IPS-11a (cell line): ENCODE data around the gene RAB44.
"Not testable (repeated sequence)": the region's sequence is repeated elsewhere in the genome, so short reads cannot be mapped to it uniquely, and the experiment has no call there.

Experiments
- H3K4me3 ChIP-seq: one replicate; pipeline ENCODE4 v1.5.1; 2013; ENCODE audit warnings: low read depth, low read length, control low read depth

The RAB44 gene

DNA sequence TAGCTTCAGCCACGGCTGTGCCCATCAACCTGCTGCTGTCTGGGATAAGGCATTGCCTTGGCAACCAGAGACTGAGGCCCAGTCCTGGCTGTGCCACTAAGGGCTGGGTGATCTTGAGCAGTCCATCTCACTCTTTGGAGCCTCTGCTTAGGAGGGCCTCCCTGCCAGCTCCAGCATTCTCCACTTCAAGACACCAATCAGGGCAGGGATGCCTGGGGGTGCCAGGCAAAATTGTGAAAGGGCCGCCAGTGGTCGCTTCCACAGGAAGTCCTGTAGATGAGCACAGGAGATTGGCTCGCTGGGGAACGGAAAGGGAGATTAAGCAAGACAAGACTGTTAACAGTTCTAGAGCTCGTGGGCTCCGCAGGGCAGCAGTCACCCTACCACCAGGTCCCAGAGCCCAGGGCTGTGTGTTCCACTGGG lies at the start of gene RAB44:
Gene RAB44 (plus strand): TSS at position 346 of the 423 bp plus-strand sequence. CDS start 6,410 bp downstream, outside the sequence.
- H3K4me3 ChIP-seq: no peak within 1 kb of the TSS

- H3K4me3 ChIP-seq: no peak overlapping the region
These were observed 48.5 kb upstream of the RAB44 start for GRCh38 chr6:36649086-36649485.

DNA sequence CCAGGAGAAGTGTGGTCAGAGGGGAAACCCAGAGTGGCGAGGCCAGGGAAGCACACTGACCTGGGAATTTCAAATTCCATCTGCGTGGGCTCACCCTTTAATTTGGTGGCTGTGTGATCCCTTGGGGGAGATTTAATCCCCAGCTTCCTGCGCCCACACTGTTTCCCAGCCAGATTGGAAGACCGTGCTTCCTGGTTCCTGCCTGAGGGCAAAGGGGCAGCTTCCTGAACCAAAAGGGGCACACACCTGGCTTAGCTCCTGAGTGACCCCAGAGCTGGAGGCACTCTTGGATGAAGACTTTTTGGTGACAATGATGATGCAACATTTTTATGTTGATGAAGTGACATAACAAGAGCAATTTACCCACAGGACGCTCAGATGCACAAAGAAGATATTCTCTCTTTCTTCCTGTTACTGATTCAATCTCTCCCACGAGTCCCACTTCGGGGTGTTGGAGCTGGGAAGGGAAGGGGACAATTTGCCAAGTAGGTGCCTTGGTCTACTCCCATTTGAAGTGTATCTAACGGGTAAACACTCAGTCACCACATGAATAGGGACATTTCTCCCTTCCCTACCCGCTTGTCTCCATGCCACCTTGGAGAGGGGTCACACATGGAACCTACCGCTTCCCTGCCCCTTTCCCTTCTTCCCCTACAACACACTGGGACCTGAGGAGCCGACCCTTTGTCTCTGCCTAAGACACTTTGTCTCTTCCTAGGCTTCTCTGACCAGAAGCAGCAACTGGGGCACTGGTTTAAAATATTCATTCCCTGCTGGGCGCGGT lies 47.7 kb upstream of the RAB44 start:
- H3K4me3 ChIP-seq: no peak overlapping the region

- H3K4me3 ChIP-seq: no peak overlapping the region
These were observed 46.7 kb upstream of the RAB44 start for GRCh38 chr6:36650848-36651478.

DNA sequence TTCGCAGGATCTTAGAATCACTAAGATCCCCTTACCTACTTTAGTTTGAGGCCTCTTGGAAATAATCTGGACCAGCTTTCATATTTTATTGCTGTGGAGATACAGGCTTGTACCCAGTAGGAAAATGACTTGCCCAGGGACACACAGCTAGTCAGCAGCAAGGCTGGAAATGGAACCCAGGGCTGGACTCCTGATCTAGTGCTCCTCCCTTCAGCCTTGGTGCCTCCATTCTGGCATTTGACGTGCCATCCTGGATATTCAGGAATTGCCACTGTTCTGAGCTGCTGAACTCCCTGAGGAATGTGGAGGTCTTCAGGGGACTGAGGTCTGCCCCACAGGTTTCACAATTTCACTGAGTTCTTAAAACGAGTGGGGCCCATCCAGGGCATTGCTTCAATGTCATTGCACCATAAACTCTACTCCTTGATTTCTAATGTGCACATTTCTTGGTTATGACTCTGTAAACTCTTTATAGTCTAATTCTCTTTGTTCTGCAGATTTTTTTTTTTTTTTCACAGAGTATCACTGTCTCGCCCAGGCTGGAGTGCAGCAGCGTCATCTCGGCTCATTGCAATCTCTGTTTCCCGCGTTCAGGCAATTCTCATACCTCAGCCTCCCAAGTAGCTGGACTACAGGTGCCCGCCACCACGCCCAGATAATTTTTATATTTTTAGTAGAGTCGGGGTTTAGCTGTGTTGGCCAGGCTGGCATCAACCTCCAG lies 45.8 kb upstream of the RAB44 start:
- H3K4me3 ChIP-seq: no peak overlapping the region

DNA sequence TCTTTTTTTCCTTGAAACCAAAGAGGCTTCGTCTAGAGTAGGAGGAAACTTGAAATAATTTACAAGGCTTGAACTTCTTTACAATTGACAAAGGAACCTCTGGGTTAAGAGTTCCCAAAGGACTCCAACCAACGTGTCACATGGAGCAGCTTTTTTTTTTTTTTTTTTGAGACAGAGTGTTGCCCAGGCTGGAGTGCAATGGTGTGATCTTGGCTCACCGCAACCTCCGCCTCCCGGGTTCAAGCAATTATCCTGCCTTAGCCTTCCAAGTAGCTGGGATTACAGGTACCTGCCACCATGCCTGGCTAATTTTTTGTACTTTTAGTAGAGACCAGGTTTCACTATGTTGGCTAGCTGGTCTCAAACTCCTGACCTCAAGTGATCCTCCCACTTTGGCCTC lies 43.2 kb upstream of the RAB44 start:
- not testable (repeated sequence) for H3K4me3 ChIP-seq

- H3K4me3 ChIP-seq: no peak overlapping the region
These were observed 42.4 kb upstream of the RAB44 start for GRCh38 chr6:36655085-36655724.

GRCh38 chr6:36656441-36656840 lies 41.2 kb upstream of the RAB44 start:
- no peak overlapping the region for H3K4me3 ChIP-seq

DNA sequence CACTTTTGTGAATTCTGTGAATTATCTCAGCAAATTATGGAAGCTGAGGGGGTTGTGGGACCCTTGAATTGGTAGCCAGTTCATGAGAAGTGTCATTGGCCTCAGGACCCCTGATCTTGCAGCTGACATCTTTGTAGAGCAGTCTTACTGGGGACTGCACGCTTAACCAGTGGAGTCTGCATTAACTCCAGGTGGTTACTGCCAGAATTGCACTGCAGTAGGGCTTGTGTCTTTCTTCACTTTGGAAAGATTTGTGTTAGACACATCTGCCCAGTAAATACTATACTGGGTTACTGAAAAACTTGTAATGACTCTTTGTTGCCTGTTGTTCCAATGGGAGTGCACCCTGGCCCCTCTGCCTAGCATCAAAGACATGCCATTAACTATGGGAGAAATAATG lies 40.4 kb upstream of the RAB44 start:
- H3K4me3 ChIP-seq: no peak overlapping the region

DNA sequence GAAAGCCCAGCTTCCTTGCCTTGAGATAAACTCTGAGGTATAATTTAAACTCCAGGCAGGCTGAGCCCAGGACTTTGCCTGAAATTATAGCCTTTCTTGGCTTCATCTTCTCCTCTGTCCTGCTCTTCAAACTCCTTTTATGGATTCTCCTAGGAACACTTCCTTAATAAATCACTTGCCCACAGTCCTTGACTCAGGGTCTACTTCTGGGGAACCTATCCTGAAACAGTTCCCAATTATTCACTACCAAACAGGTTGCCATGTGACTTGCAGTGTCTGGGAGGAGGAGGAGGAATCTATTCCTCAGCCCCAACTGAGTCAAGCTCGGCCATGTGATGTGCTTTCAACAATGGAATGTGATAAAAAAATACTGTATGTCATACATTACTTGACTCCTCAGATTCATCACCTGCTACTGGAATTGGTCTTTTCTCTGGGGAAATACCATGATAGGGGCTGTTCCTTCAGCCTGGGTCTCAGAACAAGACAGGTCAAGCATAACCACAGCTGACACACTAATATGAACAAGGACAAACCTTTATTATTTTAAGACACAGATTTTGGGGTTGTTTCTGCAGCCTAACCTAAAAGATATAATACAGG lies 39.6 kb upstream of the RAB44 start:
- H3K4me3 ChIP-seq: no peak overlapping the region

GRCh38 chr6:36659271-36659670 lies 38.4 kb upstream of the RAB44 start:
- H3K4me3 ChIP-seq: no peak overlapping the region

DNA sequence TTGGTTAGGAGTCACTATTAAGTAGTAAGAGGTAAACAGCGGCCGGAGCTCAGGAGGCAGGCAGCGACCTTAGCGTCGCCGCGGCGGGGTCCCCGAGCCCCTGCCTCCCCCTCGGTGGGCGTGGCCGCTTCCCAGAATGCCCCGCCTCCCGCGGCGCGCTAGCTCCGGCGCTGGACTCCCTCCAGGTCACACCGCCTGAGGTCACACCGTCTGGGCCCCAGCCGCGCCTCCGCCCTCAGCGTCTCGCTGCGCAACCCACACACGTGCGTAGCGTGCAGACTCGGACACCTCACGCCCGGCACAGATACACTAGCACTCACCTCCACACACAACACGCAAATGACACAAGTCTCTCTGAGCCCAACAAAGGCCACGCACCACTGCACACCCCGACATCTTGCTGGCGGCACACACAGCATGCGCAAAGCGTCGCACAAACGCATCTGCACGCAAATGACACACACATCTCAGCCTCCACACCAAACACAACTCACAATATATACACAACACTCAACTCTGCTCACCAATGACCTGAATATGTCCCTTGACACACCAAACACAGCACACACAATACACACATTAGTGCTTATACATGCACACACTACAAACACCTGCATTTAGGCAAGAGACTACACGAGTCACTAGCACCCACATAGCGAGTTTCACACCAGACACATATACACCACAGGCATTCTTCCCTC lies 36.7 kb upstream of the RAB44 start:
- peak overlapping the region; percentile 4 for H3K4me3 ChIP-seq

DNA sequence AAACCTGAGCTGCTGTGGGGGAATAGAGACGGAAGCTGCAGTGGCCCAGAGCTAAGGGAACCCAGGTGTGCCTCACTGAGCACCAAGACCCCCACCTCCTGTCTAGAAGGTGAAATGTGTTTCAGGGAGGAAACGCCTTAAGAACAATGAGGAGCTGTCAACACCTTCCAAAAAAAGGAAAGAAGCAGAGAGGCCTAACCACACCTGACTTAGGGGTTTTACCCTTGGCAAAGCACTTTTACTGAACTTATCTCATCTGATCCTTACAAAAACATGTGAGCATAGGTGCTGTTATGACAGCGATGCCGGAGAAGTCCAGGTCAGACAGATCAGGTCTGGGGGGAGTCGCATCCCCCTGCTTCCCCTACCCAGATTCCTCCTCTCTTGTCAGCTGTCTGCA lies 35.2 kb upstream of the RAB44 start:
- H3K4me3 ChIP-seq: no peak overlapping the region

DNA sequence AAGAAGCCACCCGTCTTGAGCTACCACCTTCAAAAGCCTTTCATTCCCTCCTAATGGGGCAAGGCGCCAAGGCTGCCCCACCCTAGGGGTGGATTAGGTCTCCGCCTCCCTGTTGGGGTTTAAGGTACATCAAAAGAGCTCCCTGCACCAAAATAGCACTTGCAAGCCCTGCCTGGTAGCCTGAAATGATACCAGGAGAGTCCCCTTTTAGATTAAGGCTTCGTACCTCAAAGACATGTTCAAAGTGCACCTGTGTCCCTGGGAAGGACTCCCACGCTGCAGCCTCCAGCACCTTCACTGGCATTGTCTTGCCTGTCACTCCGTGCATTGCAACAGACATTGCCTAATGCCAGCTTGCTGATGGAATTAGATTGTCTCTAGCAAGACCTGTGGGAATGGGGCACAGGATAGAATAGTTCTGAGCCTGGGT lies 34.8 kb upstream of the RAB44 start:
- no peak overlapping the region for H3K4me3 ChIP-seq

DNA sequence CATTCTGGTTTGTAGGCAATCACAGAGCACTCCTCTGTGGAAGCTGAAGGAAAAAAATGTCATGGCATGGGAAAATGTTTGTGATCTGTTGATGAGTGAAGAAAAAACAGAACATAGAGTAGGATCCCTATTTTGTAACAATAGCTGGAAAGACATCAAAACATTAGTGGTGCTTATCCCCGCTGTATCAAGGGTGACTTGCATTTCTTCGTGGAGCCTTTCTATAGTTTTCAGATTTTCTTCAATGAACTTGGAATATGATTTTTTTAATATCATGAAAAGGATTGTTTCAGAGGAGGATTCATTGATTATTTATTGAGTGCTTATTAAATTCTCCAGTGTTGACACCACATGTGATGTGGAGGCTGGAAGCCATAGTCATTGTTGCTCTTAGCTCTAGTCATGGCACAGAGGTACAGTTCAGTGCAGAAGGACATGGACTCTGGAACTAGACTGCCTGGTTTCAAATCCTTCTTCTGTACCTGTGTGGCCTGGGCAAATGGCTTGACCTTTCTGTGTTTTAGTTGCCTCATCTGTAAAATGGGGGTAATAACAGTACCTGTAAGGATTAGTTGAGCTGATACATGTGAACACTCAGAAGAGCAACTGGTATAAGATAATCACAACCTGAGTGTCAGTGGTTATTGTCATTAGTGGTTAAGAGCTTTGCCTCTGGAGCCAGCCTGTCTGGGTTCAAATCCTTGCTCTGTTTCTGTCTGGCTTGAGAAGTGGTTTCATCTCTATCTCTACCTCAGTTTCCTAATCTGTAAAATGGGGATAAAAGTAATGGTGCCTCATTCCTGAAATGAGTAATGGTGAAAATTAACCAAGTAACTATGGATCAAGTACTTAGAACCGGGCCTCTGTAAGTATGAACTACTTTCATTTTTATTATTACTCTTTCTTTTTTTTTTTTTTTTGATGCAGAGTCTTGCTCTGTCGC lies 33.9 kb upstream of the RAB44 start:
- H3K4me3 ChIP-seq: no peak overlapping the region

DNA sequence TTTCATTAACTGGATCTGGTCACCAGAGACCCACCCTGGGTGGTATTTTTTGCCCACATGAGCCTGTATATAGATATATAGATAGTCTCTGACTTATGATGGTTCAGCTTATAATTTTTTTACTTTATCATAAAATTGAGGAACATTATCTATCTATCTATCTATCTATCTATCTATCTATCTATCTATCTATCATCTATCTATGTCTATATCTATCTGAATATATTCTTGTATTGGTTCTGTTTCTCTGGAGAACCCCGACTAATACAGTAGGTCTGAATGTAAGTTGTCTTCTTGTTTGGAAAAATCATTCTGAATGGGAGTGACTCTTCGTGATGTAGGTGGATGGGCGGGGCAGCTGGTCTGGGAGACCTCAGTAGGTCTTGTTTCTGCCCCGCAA lies 32.4 kb upstream of the RAB44 start:
- H3K4me3 ChIP-seq: no peak overlapping the region

- H3K4me3 ChIP-seq: no peak overlapping the region
These were observed 31.3 kb upstream of the RAB44 start for GRCh38 chr6:36666287-36666686.

DNA sequence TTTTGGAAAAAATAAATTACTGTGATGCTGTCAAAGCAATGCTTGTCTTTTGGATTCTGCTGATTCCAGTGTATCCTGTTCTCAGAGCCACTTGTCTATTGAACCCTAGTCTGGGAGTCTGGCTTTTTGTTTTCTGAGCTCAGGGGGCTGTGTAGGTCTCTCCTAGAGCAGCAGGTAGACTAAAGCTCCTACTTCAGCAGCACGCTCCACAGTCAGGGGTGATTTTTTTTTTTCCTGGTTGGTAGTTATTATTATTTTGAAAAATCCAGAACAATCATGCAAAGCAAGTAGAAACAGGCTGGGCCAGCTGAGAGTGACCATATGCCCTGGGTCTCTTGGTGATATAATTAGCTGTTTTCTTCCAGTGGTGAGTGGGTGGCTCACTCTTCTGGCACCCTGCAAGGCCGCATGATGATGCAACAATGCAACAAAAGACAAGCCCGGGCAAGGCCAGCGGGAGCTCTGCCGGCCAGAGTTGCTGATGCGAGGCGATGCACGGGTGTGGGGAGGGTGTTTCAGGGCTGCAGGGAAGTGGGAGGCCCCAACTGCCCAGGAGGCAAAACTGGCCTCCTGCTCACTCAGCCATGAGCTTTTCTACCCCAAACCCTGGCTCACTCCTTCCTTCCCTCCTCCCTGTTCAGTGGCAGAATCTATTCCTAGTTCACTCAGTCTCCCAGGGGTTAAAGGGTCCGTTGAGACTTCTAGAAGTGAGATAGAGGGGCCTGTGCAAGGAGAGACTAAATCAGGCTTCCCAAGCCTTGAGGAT lies 30.6 kb upstream of the RAB44 start:
- H3K4me3 ChIP-seq: no peak overlapping the region

DNA sequence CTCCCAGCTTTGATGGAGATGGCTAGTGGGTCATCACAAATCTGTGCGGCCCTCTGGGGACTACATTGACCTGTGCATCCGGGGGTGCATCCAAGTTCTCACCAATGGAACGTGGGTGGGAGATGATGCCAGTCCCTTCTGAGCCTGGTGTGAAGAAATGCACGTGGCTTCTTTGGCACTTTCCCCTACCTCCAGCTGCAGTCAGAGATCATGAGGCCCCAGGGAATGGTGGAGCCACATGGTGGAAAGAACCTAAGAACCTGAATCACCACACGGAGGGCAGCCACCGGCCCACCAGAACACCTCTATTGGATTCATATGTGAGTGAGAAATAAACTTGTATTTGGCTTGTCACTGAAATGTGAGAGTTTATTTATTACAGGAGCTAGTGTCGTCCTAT lies 29.0 kb upstream of the RAB44 start:
- H3K4me3 ChIP-seq: no peak overlapping the region
